Aorta (tissue), 5 donors: Measurements from ENCODE around the gene PCSK7. TPM values are rescaled to one million over a fixed set of nuclear protein-coding genes. Genes with fewer than 3 reads are reported as not detected.

Source experiments
- ATAC-seq: fragments of 200-7000 bp; cut with Tn5 transposase; one replicate; pipeline ENCODE4 v1.9.1; 2022; ENCODE audit warnings: moderate library complexity; ENCODE audit not compliant: low FRiP score
- DNase-seq, 2 donors: peaks; one replicate each; pipeline ENCODE4 v3.0.0-alpha.2; 2020
- H3K27ac ChIP-seq, 2 donors: one replicate each; pipeline ENCODE4 v1.5.1; 2013; ENCODE audit warnings: low read length in 2 of 2, mild to moderate bottlenecking in 2 of 2, moderate library complexity in 2 of 2, control low read depth in 1 of 2, inconsistent platforms in 1 of 2, low read depth in 1 of 2
- H3K27me3 ChIP-seq, 2 donors: one replicate each; pipeline ENCODE4 v1.6.1; 2013; ENCODE audit warnings: control low read depth in 1 of 2, low read length in 1 of 2, mild to moderate bottlenecking in 1 of 2, moderate library complexity in 1 of 2; ENCODE audit not compliant: insufficient read depth in 2 of 2, control insufficient read depth in 1 of 2
- H3K36me3 ChIP-seq, 2 donors: one replicate each; pipeline ENCODE4 v1.6.1; 2013; ENCODE audit warnings: control low read depth in 1 of 2, low read length in 1 of 2, mild to moderate bottlenecking in 1 of 2; ENCODE audit not compliant: insufficient read depth in 2 of 2, control insufficient read depth in 1 of 2
- H3K4me1 ChIP-seq, 2 donors: one replicate each; pipeline ENCODE4 v1.6.1; 2013; ENCODE audit warnings: low read length in 2 of 2, control low read depth in 1 of 2, mild to moderate bottlenecking in 1 of 2, moderate library complexity in 1 of 2; ENCODE audit not compliant: insufficient read depth in 2 of 2, control insufficient read depth in 1 of 2
- H3K4me3 ChIP-seq, 2 donors: one replicate each; pipeline ENCODE4 v1.5.1; 2013; ENCODE audit warnings: low read length in 2 of 2, control low read depth in 1 of 2, mild to moderate bottlenecking in 1 of 2
- H3K9me3 ChIP-seq: one replicate; pipeline ENCODE4 v1.6.1; 2013; ENCODE audit warnings: mild to moderate bottlenecking, low read length; ENCODE audit not compliant: control insufficient read depth
- WGBS, 2 donors: extraction: QIAGEN DNeasy Blood & Tissue Kit; methylation state at CpG; one replicate each; pipeline ENCODE4 v1.1.7; 2013; 5-methylcytosine and 5-hydroxymethylcytosine counted together
- intact Hi-C, 2 donors: fragments of 100-400 bp; cut with DNase I; formaldehyde crosslinking; loops; one replicate each; pipeline versions ENCODE4 v1.14.2 to v1.15.0; 2022
- polyA plus RNA-seq, 2 donors: library from polyadenylated mRNA; stranded (reverse); fragments of 200-250 nt; gene quantifications; one replicate each; pipeline ENCODE4 v1.2.3, GENCODE V29; 2013
- total RNA-seq, 2 donors: library from RNA; stranded (reverse); fragmentation: NEBNext Ultra II Directional; extraction: Animal tissue kit (Norgen Biotek cat#: 25700); gene quantifications; one replicate each; pipeline ENCODE4 v1.2.1, GENCODE V29; 2021
- donor health status: healthy with polysubstance abuse.
- donor health status: Bipolar disorder and iron deficiency.
- donor health status: DM: no; HTN: no; CAD: no.
- donor health status: DM: no; HTN: no; CAD: no.
- donor health status: DM: yes; HTN: yes; CAD: no.

The PCSK7 gene
- total and polyA plus RNA-seq, 4 donors, result 23.5 to 71.5 (median 54.9) TPM

GRCh38 chr11:117239295-117239694 is 7.4 kb upstream of the PCSK7 start:
- Histone ChIP-seq H3K4me3 (no peak overlapping the region), H3K4me1 (no peaks in the 10 kb centered on the region), H3K27ac (no peak overlapping the region), H3K9me3 (no peaks in the 10 kb centered on the region), H3K36me3 (peaks cover 2 to 8% of the 10 kb centered on the region in 2 donors), H3K27me3 (no peaks in the 10 kb centered on the region)
- intact Hi-C loops, result loop anchor here in 1 of 2 donors (10.0 kb wide), 1 partner anchor 94 kb away; the partner anchor contains the start of gene PAFAH1B2
- no peak for ATAC-seq
- no peak for DNase-seq
- 74 to 78% methylated on average over 6 of the region's 6 CpGs for WGBS, 2 donors

- H3K4me1 ChIP-seq, result peaks cover 0 to 3% of the 10 kb centered on the region in 2 donors
- H3K9me3 ChIP-seq, result no peaks in the 10 kb centered on the region
- DNase-seq (no peak), ATAC-seq (no peak)
- 85 to 94% methylated on average over 5 of the region's 5 CpGs for WGBS, 2 donors
- no peaks in the 10 kb centered on the region for H3K27me3 ChIP-seq
- intact Hi-C loops, result loop anchor here in 1 of 2 donors (10.0 kb wide), 1 partner anchor 93 kb away; the partner anchor contains the start of gene PAFAH1B2
- no peak overlapping the region for H3K27ac ChIP-seq
- peaks cover 0 to 8% of the 10 kb centered on the region in 2 donors for H3K36me3 ChIP-seq
- H3K4me3 ChIP-seq, result no peak overlapping the region
These were observed 6.3 kb upstream of the PCSK7 start for GRCh38 chr11:117238221-117238620.

GRCh38 chr11:117232911-117233409 is 1.1 kb upstream of the PCSK7 start:
- Histone ChIP-seq H3K4me1 (peaks cover 0 to 4% of the 10 kb centered on the region in 2 donors), H3K27me3 (no peaks in the 10 kb centered on the region), H3K36me3 (peaks cover 0 to 3% of the 10 kb centered on the region in 2 donors), H3K27ac (peak overlapping the region in 1 of 2 donors; percentile 58), H3K9me3 (no peaks in the 10 kb centered on the region), H3K4me3 (peak overlapping the region; percentile 89 to 91)
- DNase-seq (peak in 1 of 2 donors; percentile 67), ATAC-seq (peak; percentile 33)
- intact Hi-C loops, result loop anchor here (5.0 to 10.0 kb wide), 5 partner anchors 84 to 446 kb away; partner anchors contain the start of genes BACE1 (in 1 of the 2), CEP164 (in 1 of the 2), PAFAH1B2 (in 1 of the 2) and ZPR1 (in 1 of the 2)
- 1 to 2% methylated on average over 21 to 27 of the region's 27 CpGs for WGBS, 2 donors

GRCh38 chr11:117232092-117232878 is 412 bp upstream of the PCSK7 start, which contains the start of gene RNF214:
TSS of gene RNF214 (plus strand) at chr11:117232671. CDS start at chr11:117234273, 1,602 bp downstream.
- 1% methylated on average over 37 to 94 of the region's 94 CpGs for WGBS, 2 donors
- Histone ChIP-seq H3K27me3 (no peaks in the 10 kb centered on the region), H3K36me3 (peaks cover 0 to 3% of the 10 kb centered on the region in 2 donors), H3K9me3 (no peaks in the 10 kb centered on the region), H3K27ac (peak within 1 kb of the TSS; percentile 74 to 78), H3K4me1 (peaks cover 0 to 4% of the 10 kb centered on the region in 2 donors), H3K4me3 (peak within 1 kb of the TSS; percentile 89 to 91)
- intact Hi-C loops, result loop anchor here (5.0 to 10.0 kb wide), 5 partner anchors 85 to 445 kb away; partner anchors contain the start of genes BACE1 (in 1 of the 2), CEP164 (in 1 of the 2), PAFAH1B2 (in 1 of the 2) and ZPR1 (in 1 of the 2)
- peak; percentile 92 for ATAC-seq
- peak; percentile 82 to 93 for DNase-seq

- 5 to 6% methylated on average over 14 of the region's 14 CpGs for WGBS, 2 donors
- no peaks in the 10 kb centered on the region for H3K9me3 ChIP-seq
- peaks cover 0 to 5% of the 10 kb centered on the region in 2 donors for H3K36me3 ChIP-seq
- DNase-seq (peak in 1 of 2 donors; percentile 30), ATAC-seq (no peak)
- peak overlapping the region; percentile 87 to 89 for H3K4me3 ChIP-seq
- intact Hi-C loops, result loop anchor here (5.0 to 10.0 kb wide), 5 partner anchors 86 to 444 kb away; partner anchors contain the start of genes BACE1 (in 1 of the 2), CEP164 (in 1 of the 2), PAFAH1B2 (in 1 of the 2) and ZPR1 (in 1 of the 2)
- peaks cover 0 to 4% of the 10 kb centered on the region in 2 donors for H3K4me1 ChIP-seq
- H3K27me3 ChIP-seq, result no peaks in the 10 kb centered on the region
- H3K27ac ChIP-seq, result peak overlapping the region in 1 of 2 donors; percentile 74
These were observed 653 bp downstream of the PCSK7 start for GRCh38 chr11:117230999-117231841.

GRCh38 chr11:117230286-117230961 is 1.4 kb downstream of the PCSK7 start:
- ATAC-seq (no peak), DNase-seq (peak in 1 of 2 donors; percentile 51)
- intact Hi-C loops, result loop anchor here (5.0 to 10.0 kb wide), 5 partner anchors 86 to 443 kb away; partner anchors contain the start of genes BACE1 (in 1 of the 2), CEP164 (in 1 of the 2), PAFAH1B2 (in 1 of the 2) and ZPR1 (in 1 of the 2)
- Histone ChIP-seq H3K4me1 (peaks cover 0 to 4% of the 10 kb centered on the region in 2 donors), H3K27ac (no peak overlapping the region), H3K36me3 (peaks cover 0 to 5% of the 10 kb centered on the region in 2 donors), H3K4me3 (no peak overlapping the region), H3K9me3 (no peaks in the 10 kb centered on the region), H3K27me3 (no peaks in the 10 kb centered on the region)
- 69 to 72% methylated on average over 12 of the region's 12 CpGs for WGBS, 2 donors

GRCh38 chr11:117229931-117230285 is 2.0 kb downstream of the PCSK7 start:
- Histone ChIP-seq H3K27ac (no peak overlapping the region), H3K27me3 (no peaks in the 10 kb centered on the region), H3K9me3 (no peaks in the 10 kb centered on the region), H3K4me1 (peaks cover 0 to 4% of the 10 kb centered on the region in 2 donors), H3K36me3 (peaks cover 0 to 5% of the 10 kb centered on the region in 2 donors), H3K4me3 (no peak overlapping the region)
- intact Hi-C loops, result loop anchor here (2.0 to 10.0 kb wide), 8 partner anchors 48 to 443 kb away; partner anchors contain the start of genes BACE1 (in 1 of the 2), CEP164 (in 1 of the 2), PAFAH1B2 (in 1 of the 2) and ZPR1 (in 1 of the 2)
- ATAC-seq, result no peak
- WGBS, 2 donors, result 82 to 84% methylated on average over 5 of the region's 5 CpGs
- DNase-seq, result peak in 1 of 2 donors; percentile 36
